LNCaP clone FGC (cell line): Measurements from ENCODE around the gene KDM5A.
"Not testable (repeated sequence)": the region's sequence is repeated elsewhere in the genome, so short reads cannot be mapped to it uniquely, and the experiment has no call there.

Source experiments
- DNase-seq: peaks from one replicate; pipeline ENCODE4 v3.0.0-alpha.2; 2011; ENCODE audit warnings: low read depth
- H3K4me3 ChIP-seq: 2 replicates; pipeline ENCODE4 v1.5.1; 2011; ENCODE audit warnings: mild to moderate bottlenecking, low read depth, low read length, control low read depth
- TF ChIP-seq, protein P1 (sequence below): IDR thresholded peaks from 2 replicates; pipeline ENCODE4 v1.5.1; 2012; ENCODE audit warnings: mild to moderate bottlenecking; ENCODE audit not compliant: control insufficient read depth, insufficient read depth; ENCODE audit errors: extremely low read depth

The KDM5A gene

DNA sequence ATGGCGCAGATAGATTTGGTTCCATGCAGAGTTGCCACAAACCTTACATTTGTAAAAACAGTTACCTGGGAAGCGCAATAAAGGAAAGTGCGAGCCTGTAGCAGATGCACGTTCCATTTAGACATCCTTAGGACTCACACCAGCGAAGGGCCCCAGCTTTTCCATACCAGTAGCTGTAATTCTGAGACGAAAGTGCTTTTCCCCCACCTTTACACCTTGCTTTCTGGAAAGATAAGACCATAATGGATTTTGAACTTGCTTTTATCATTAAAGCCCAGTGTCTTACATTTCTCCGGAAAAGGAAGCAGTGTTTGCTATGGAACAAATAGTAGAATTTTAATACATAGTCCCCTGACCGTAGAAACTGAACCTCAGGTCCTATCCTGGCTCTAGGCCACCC, 11.7 kb upstream of the KDM5A start:
- TF ChIP-seq, protein P1, sequence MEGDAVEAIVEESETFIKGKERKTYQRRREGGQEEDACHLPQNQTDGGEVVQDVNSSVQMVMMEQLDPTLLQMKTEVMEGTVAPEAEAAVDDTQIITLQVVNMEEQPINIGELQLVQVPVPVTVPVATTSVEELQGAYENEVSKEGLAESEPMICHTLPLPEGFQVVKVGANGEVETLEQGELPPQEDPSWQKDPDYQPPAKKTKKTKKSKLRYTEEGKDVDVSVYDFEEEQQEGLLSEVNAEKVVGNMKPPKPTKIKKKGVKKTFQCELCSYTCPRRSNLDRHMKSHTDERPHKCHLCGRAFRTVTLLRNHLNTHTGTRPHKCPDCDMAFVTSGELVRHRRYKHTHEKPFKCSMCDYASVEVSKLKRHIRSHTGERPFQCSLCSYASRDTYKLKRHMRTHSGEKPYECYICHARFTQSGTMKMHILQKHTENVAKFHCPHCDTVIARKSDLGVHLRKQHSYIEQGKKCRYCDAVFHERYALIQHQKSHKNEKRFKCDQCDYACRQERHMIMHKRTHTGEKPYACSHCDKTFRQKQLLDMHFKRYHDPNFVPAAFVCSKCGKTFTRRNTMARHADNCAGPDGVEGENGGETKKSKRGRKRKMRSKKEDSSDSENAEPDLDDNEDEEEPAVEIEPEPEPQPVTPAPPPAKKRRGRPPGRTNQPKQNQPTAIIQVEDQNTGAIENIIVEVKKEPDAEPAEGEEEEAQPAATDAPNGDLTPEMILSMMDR, result no peak
- no peak for DNase-seq
- H3K4me3 ChIP-seq, result peak overlapping the region; percentile 85

- TF ChIP-seq, protein P1, result no peak
- DNase-seq, result no peak
- H3K4me3 ChIP-seq, result peak overlapping the region; percentile 70
Measured at GRCh38 chr12:388541-389141, 479 bp downstream of the KDM5A start.

DNA sequence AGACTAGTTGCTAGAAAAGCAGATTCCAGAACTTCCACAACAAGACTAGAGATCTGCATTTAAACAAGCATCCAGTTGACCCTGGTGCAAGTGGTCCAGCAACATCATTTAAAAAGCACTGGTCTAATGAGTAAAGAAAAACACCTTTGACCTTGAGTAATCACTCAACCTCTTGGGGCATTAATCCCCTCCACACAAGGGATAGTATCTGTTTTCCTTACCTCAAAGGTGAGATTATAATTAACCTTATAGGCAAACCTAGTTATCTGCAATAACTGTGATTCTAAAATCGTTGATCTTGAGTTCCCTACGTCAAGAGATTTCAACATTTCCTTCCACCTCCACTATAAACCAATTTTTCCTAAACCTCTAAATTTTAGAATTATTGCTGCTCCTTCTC, 1.1 kb downstream of the KDM5A start:
- TF ChIP-seq, protein P1, result no peak
- DNase-seq, result no peak
- H3K4me3 ChIP-seq, result peak overlapping the region; percentile 70

- TF ChIP-seq, protein P1, result no peak
- DNase-seq, result no peak
- H3K4me3 ChIP-seq, result peak overlapping the region; percentile 70; the same call in 1 of the 2 replicates
Measured at GRCh38 chr12:386651-387050, 2.5 kb downstream of the KDM5A start.

GRCh38 chr12:370739-371485, 18.2 kb downstream of the KDM5A start:
- not testable (repeated sequence) for H3K4me3 ChIP-seq, DNase-seq

DNA sequence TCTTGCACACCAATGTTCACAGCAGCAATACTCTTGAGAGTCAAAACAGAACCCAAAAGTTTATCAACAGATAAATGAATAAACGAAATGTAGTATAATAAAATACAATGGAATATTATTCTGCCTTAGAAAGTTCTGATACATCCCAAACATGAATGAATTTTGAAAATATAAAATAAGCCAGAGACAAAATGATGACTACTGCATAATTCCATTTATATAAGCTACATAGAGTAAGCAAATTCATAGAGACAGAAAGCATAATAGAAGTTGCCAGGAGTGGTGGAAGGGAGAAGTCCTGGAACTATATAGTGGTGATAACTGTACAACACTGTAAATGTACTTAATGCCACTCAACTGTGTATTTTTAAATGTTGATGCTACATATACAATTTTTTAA, 21.1 kb downstream of the KDM5A start:
- TF ChIP-seq, protein P1, result no peak
- DNase-seq, result no peak
- no peak overlapping the region for H3K4me3 ChIP-seq

- H3K4me3 ChIP-seq, result no peak overlapping the region
- DNase-seq, result no peak
- TF ChIP-seq, protein P1, result no peak
Measured at GRCh38 chr12:366820-367219, 22.3 kb downstream of the KDM5A start.
